Effector memory CD4-positive, alpha-beta T cell (primary cell): Measurements from ENCODE around the gene KCNK15.

ENCODE experiments used
- DNase-seq, 3 donors: peaks; one replicate each; pipeline ENCODE4 v3.0.0-alpha.2; 2020
- H3K27ac ChIP-seq: 2 replicates; pipeline ENCODE4 v1.7.0; 2013; ENCODE audit warnings: mild to moderate bottlenecking, low read length, moderate library complexity; ENCODE audit not compliant: insufficient read depth, poor library complexity, severe bottlenecking
- H3K27me3 ChIP-seq: replicated peaks from 2 replicates; pipeline ENCODE4 v1.7.0; 2013; ENCODE audit warnings: mild to moderate bottlenecking, low read length; ENCODE audit not compliant: insufficient read depth, control insufficient read depth, poor library complexity, severe bottlenecking
- H3K36me3 ChIP-seq: 2 replicates; pipeline ENCODE4 v1.7.0; 2013; ENCODE audit warnings: mild to moderate bottlenecking, low read length, moderate library complexity; ENCODE audit not compliant: control insufficient read depth, insufficient read depth
- H3K4me1 ChIP-seq: 2 replicates; pipeline ENCODE4 v1.7.0; 2013; ENCODE audit warnings: low read length, mild to moderate bottlenecking; ENCODE audit not compliant: control insufficient read depth, insufficient read depth, poor library complexity, severe bottlenecking
- H3K4me3 ChIP-seq: 2 replicates; pipeline ENCODE4 v1.7.0; 2013; ENCODE audit warnings: low read length, low read depth, mild to moderate bottlenecking; ENCODE audit not compliant: insufficient read depth, poor library complexity, severe bottlenecking
- H3K9me3 ChIP-seq: 2 replicates; pipeline ENCODE4 v1.7.0; 2013; ENCODE audit warnings: mild to moderate bottlenecking, low read length, moderate library complexity; ENCODE audit not compliant: control insufficient read depth

Gene KCNK15

GRCh38 chr20:44781791-44782190 is 36.1 kb downstream of the KCNK15 start:
- Histone ChIP-seq H3K27me3 (no peaks in the 10 kb centered on the region), H3K36me3 (no peaks in the 10 kb centered on the region), H3K9me3 (no peaks in the 10 kb centered on the region), H3K4me3 (no peak overlapping the region), H3K27ac (no peak overlapping the region), H3K4me1 (no peaks in the 10 kb centered on the region)
- no peak for DNase-seq

- Histone ChIP-seq H3K27ac (no peak overlapping the region), H3K4me3 (no peak overlapping the region), H3K27me3 (no peaks in the 10 kb centered on the region), H3K4me1 (no peaks in the 10 kb centered on the region), H3K9me3 (no peaks in the 10 kb centered on the region), H3K36me3 (no peaks in the 10 kb centered on the region)
- DNase-seq, result no peak
Observed at GRCh38 chr20:44784688-44785087, 39.0 kb downstream of the KCNK15 start.

- Histone ChIP-seq H3K4me3 (no peak overlapping the region), H3K27me3 (peaks cover 4% of the 10 kb centered on the region), H3K27ac (no peak overlapping the region), H3K9me3 (no peaks in the 10 kb centered on the region), H3K4me1 (no peaks in the 10 kb centered on the region), H3K36me3 (no peaks in the 10 kb centered on the region)
- no peak for DNase-seq
Observed at GRCh38 chr20:44785768-44786167, 40.1 kb downstream of the KCNK15 start.

GRCh38 chr20:44787299-44787698 is 41.6 kb downstream of the KCNK15 start:
- Histone ChIP-seq H3K4me1 (no peaks in the 10 kb centered on the region), H3K4me3 (no peak overlapping the region), H3K27ac (no peak overlapping the region), H3K27me3 (peaks cover 4% of the 10 kb centered on the region), H3K9me3 (no peaks in the 10 kb centered on the region), H3K36me3 (no peaks in the 10 kb centered on the region)
- DNase-seq, result no peak

DNA sequence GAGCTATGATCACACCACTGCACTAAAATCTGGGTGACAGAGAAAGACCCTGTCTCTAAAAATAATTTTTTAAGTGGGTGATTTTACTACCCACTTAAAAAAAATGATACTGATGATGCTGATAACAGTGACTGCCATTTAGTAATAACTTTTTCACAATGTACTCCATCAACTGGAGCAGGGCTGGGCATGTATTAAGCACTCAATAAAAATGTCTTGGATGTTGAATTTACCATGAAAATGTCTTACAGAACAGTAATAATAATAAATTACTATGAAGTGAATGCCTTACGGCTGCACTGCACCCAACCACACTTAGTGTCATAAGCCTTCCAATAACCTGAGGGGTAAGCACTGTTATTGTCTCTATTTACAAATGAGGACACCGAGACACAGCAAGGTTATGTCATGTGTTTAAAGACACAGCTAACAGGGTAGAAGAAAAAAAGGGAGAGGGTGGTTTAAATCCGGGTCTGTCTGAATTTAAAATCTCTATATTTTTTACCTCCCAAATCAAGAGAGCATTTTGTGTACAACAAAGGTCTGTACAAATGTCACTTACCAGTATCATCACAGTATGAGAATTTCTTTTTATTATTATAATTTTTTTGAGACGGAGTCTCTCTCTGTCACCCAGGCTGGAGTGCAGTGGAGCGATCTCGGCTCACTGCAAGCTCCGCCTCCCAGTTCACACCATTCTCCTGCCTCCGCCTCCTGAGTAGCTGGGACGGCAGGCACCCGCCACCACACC is 43.2 kb downstream of the KCNK15 start:
- H3K27me3 ChIP-seq, result peaks cover 4% of the 10 kb centered on the region
- DNase-seq, result no peak

DNA sequence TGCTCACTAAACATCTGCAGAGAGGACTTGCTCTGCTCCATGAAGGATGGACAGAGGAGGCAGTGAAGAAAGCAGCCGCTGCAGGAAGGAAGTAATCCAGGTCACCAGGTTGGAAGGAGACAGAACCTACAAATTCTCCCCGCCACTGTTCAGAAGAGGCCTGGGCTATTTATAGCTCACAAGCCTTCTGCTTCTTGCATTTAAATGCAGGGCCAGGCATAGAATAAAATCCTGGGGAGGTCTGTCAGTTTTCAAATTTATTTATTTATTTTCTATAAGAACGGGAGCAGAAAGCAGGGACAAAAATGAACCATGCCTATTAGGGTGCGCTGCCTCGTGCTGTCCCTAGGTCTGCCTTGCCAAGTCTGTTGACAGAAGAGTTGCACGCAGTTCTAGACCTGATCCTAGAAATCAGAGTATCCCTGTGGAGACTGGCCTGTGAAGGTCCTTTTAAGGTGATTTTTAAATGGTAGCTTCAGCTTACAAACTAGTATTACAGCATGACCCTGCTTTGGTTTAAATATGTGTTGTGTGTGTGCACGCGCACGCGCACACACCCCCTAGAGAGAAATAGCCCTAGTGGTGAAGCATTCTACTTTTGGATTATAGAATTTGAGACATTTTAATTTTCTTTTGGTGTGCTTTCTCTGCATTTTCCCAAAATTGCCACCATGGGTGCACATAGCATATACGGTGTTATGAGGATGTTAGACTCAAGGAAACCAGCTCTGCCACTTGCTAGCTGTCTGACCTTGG is 45.2 kb downstream of the KCNK15 start:
- Histone ChIP-seq H3K27me3 (peaks cover 4% of the 10 kb centered on the region), H3K27ac (no peak overlapping the region), H3K4me3 (no peak overlapping the region), H3K9me3 (no peaks in the 10 kb centered on the region), H3K36me3 (no peaks in the 10 kb centered on the region), H3K4me1 (no peaks in the 10 kb centered on the region)
- DNase-seq, result no peak

More for the DNA sequence above, 43.2 kb downstream of the KCNK15 start:
- Histone ChIP-seq H3K36me3 (no peaks in the 10 kb centered on the region), H3K4me3 (no peak overlapping the region), H3K9me3 (no peaks in the 10 kb centered on the region), H3K27ac (no peak overlapping the region), H3K4me1 (no peaks in the 10 kb centered on the region)

DNA sequence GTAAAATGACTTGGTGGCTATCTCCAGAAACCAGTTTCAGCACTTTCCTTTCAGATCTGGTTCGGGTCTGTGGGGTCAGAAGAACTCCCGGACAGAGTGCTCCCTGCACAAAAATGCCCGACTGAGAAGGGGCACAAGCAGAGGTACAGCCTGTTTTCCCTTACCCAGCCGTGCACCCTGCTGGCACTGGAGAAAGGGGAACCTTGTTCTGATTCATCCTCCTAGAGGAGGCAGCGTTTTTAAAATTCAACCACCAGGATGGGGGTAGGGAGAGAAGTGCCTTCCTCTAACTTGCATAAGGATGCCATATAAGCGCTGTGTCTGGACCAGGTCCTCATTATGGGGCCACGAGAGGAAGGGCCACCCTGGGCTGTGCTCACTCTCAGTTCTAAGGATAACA is 47.1 kb downstream of the KCNK15 start:
- DNase-seq, result no peak
- Histone ChIP-seq H3K27me3 (peaks cover 4% of the 10 kb centered on the region), H3K36me3 (no peaks in the 10 kb centered on the region), H3K4me3 (no peak overlapping the region), H3K4me1 (no peaks in the 10 kb centered on the region), H3K27ac (no peak overlapping the region), H3K9me3 (no peaks in the 10 kb centered on the region)

DNA sequence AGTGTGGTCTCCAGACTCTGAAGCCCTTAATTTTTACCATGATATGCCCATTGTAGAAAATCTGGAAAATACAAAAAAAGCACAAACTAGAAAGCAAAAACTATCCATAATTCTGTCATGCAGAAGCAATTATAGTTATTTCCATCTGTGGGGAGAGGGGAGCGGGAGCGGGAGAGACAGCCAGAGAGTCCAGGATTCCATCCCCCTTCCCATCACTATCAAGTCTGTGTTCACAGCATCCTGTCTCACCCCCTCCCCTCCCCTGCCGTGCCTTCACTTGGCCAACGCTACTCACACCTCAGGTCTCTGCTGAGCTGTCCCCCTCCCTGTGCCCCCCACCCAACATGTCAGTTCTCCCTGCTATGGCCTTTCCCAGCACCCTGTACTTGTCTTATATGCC is 50.2 kb downstream of the KCNK15 start:
- H3K4me1 ChIP-seq, result no peaks in the 10 kb centered on the region
- DNase-seq, result no peak
- no peak overlapping the region for H3K4me3 ChIP-seq
- H3K27ac ChIP-seq, result no peak overlapping the region
- H3K36me3 ChIP-seq, result no peaks in the 10 kb centered on the region
- no peaks in the 10 kb centered on the region for H3K27me3 ChIP-seq
- H3K9me3 ChIP-seq, result no peaks in the 10 kb centered on the region

- no peaks in the 10 kb centered on the region for H3K9me3 ChIP-seq
- H3K4me1 ChIP-seq, result no peaks in the 10 kb centered on the region
- no peaks in the 10 kb centered on the region for H3K27me3 ChIP-seq
- H3K36me3 ChIP-seq, result no peaks in the 10 kb centered on the region
- H3K4me3 ChIP-seq, result no peak overlapping the region
- no peak overlapping the region for H3K27ac ChIP-seq
- DNase-seq, result no peak
Observed at GRCh38 chr20:44796311-44796710, 50.6 kb downstream of the KCNK15 start.

GRCh38 chr20:44796758-44797457 is 51.2 kb downstream of the KCNK15 start:
- Histone ChIP-seq H3K4me1 (no peaks in the 10 kb centered on the region), H3K27me3 (no peaks in the 10 kb centered on the region), H3K36me3 (no peaks in the 10 kb centered on the region), H3K9me3 (no peaks in the 10 kb centered on the region), H3K27ac (no peak overlapping the region), H3K4me3 (no peak overlapping the region)
- no peak for DNase-seq
